HEK293 (cell line): ENCODE data around the gene ZNF140.
A peak's percentile ranks its signal among the peaks of the same experiment; 100 is the strongest.

Experiments used
- KLF8 ChIP-seq: fragments of 450-650 bp; formaldehyde crosslinking; IDR thresholded peaks from 2 replicates; pipeline ENCODE4 v1.5.1; 2016; ENCODE audit warnings: missing biosample characterization, missing genetic modification characterization
- RBAK ChIP-seq: fragments of 450-650 bp; formaldehyde crosslinking; IDR thresholded peaks from 2 replicates; pipeline ENCODE4 v1.5.1; 2016; ENCODE audit warnings: missing biosample characterization, missing genetic modification characterization
- SETDB1 ChIP-seq: IDR thresholded peaks from one replicate; pipeline ENCODE4 v1.6.1; 2017; ENCODE audit warnings: mild to moderate bottlenecking, low read length, moderate library complexity, mixed read lengths; ENCODE audit not compliant: insufficient read length
- YY1 ChIP-seq: fragments of 450-650 bp; formaldehyde crosslinking; IDR thresholded peaks from 2 replicates; pipeline ENCODE4 v1.5.1; 2018; ENCODE audit warnings: missing biosample characterization, missing genetic modification characterization
- ZNF473 ChIP-seq: fragments of 450-650 bp; formaldehyde crosslinking; IDR thresholded peaks from 2 replicates; pipeline ENCODE4 v1.5.1; 2017; ENCODE audit warnings: missing biosample characterization, missing genetic modification characterization
- TF ChIP-seq, protein P1 (sequence below): fragments of 450-650 bp; formaldehyde crosslinking; IDR thresholded peaks from 2 replicates; pipeline ENCODE4 v1.5.1; 2016; ENCODE audit warnings: missing biosample characterization, missing genetic modification characterization
- TF ChIP-seq, protein P2 (sequence below): fragments of 450-650 bp; formaldehyde crosslinking; IDR thresholded peaks from 2 replicates; pipeline ENCODE4 v1.5.1; 2016; ENCODE audit warnings: missing biosample characterization, missing genetic modification characterization
- TF ChIP-seq, protein P3 (sequence below): fragments of 450-650 bp; formaldehyde crosslinking; IDR thresholded peaks from 2 replicates; pipeline ENCODE4 v1.5.1; 2016; ENCODE audit warnings: missing biosample characterization, missing genetic modification characterization, low read depth
- TF ChIP-seq, protein P4 (sequence below): fragments of 450-650 bp; formaldehyde crosslinking; IDR thresholded peaks from 2 replicates; pipeline ENCODE4 v1.5.1; 2016; ENCODE audit warnings: missing biosample characterization, missing genetic modification characterization

DNA sequence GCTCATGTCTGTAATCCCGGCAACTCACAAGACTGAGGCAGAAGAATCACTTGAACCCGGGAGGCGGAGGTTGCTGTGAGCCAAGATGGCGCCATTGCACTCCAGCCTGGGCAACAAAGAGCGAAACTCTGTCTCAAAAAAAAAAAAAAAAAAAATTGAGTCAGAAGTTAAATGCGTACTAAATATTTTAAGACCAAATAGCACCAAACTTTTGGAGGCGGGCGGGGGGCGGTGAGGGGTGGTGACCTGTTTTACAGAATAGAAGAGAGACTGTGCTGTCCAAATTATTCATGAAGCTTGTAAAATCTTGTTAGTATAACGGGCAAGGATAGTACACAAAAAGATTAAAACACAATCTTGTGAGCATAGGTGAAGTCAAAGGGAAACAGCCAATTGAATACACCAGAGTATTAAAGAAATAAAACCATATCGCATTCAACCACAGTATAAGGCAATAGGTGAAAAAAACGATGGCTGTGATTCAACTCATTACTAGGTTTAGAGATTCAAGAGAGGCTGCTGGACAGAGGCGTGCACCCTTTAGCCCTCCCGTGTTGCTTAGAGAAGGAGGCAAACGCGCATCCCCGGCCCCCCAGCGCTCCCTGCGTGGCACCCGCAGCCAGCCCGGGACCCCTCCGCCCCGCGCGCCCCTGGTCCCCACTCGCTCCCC lies 48.8 kb downstream of the ZNF140 start:
- TF ChIP-seq YY1 (tag by site-specific recombination) = no peak
- no peak for TF ChIP-seq RBAK (tag by site-specific recombination)
- TF ChIP-seq, protein P1, sequence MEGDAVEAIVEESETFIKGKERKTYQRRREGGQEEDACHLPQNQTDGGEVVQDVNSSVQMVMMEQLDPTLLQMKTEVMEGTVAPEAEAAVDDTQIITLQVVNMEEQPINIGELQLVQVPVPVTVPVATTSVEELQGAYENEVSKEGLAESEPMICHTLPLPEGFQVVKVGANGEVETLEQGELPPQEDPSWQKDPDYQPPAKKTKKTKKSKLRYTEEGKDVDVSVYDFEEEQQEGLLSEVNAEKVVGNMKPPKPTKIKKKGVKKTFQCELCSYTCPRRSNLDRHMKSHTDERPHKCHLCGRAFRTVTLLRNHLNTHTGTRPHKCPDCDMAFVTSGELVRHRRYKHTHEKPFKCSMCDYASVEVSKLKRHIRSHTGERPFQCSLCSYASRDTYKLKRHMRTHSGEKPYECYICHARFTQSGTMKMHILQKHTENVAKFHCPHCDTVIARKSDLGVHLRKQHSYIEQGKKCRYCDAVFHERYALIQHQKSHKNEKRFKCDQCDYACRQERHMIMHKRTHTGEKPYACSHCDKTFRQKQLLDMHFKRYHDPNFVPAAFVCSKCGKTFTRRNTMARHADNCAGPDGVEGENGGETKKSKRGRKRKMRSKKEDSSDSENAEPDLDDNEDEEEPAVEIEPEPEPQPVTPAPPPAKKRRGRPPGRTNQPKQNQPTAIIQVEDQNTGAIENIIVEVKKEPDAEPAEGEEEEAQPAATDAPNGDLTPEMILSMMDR (tag by site-specific recombination) = no peak
- TF ChIP-seq ZNF473 = no peak
- TF ChIP-seq, protein P2, sequence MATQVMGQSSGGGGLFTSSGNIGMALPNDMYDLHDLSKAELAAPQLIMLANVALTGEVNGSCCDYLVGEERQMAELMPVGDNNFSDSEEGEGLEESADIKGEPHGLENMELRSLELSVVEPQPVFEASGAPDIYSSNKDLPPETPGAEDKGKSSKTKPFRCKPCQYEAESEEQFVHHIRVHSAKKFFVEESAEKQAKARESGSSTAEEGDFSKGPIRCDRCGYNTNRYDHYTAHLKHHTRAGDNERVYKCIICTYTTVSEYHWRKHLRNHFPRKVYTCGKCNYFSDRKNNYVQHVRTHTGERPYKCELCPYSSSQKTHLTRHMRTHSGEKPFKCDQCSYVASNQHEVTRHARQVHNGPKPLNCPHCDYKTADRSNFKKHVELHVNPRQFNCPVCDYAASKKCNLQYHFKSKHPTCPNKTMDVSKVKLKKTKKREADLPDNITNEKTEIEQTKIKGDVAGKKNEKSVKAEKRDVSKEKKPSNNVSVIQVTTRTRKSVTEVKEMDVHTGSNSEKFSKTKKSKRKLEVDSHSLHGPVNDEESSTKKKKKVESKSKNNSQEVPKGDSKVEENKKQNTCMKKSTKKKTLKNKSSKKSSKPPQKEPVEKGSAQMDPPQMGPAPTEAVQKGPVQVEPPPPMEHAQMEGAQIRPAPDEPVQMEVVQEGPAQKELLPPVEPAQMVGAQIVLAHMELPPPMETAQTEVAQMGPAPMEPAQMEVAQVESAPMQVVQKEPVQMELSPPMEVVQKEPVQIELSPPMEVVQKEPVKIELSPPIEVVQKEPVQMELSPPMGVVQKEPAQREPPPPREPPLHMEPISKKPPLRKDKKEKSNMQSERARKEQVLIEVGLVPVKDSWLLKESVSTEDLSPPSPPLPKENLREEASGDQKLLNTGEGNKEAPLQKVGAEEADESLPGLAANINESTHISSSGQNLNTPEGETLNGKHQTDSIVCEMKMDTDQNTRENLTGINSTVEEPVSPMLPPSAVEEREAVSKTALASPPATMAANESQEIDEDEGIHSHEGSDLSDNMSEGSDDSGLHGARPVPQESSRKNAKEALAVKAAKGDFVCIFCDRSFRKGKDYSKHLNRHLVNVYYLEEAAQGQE = peak; percentile 92
- TF ChIP-seq, protein P3, sequence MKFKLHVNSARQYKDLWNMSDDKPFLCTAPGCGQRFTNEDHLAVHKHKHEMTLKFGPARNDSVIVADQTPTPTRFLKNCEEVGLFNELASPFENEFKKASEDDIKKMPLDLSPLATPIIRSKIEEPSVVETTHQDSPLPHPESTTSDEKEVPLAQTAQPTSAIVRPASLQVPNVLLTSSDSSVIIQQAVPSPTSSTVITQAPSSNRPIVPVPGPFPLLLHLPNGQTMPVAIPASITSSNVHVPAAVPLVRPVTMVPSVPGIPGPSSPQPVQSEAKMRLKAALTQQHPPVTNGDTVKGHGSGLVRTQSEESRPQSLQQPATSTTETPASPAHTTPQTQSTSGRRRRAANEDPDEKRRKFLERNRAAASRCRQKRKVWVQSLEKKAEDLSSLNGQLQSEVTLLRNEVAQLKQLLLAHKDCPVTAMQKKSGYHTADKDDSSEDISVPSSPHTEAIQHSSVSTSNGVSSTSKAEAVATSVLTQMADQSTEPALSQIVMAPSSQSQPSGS (tag by site-specific recombination) = no peak
- TF ChIP-seq KLF8 = no peak
- no peak for TF ChIP-seq SETDB1
- TF ChIP-seq, protein P4, sequence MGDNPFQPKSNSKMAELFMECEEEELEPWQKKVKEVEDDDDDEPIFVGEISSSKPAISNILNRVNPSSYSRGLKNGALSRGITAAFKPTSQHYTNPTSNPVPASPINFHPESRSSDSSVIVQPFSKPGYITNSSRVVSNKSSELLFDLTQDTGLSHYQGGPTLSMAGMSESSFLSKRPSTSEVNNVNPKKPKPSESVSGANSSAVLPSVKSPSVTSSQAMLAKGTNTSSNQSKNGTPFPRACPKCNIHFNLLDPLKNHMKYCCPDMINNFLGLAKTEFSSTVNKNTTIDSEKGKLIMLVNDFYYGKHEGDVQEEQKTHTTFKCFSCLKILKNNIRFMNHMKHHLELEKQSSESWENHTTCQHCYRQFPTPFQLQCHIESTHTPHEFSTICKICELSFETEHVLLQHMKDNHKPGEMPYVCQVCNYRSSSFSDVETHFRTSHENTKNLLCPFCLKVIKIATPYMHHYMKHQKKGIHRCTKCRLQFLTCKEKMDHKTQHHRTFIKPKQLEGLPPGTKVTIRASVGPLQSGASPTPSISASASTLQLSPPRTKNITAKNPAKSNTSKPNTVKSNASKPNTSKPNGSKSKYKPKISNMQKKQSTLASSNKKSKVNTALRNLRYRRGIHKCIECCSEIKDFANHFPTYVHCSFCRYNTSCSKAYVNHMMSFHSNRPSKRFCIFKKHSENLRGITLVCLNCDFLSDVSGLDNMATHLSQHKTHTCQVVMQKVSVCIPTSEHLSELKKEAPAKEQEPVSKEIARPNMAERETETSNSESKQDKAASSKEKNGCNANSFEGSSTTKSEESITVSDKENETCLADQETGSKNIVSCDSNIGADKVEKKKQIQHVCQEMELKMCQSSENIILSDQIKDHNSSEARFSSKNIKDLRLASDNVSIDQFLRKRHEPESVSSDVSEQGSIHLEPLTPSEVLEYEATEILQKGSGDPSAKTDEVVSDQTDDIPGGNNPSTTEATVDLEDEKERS (tag by site-specific recombination) = no peak
